HG03354 (cell line): ENCODE data around the gene FUBP3.

ENCODE experiments used
- ATAC-seq: cut with Tn5 transposase; IDR thresholded peaks from one replicate; pipeline ENCODE4 v1.9.1; 2021; ENCODE audit warnings: mild to moderate bottlenecking; ENCODE audit not compliant: unreplicated experiment, poor library complexity, severe bottlenecking

Gene FUBP3

DNA sequence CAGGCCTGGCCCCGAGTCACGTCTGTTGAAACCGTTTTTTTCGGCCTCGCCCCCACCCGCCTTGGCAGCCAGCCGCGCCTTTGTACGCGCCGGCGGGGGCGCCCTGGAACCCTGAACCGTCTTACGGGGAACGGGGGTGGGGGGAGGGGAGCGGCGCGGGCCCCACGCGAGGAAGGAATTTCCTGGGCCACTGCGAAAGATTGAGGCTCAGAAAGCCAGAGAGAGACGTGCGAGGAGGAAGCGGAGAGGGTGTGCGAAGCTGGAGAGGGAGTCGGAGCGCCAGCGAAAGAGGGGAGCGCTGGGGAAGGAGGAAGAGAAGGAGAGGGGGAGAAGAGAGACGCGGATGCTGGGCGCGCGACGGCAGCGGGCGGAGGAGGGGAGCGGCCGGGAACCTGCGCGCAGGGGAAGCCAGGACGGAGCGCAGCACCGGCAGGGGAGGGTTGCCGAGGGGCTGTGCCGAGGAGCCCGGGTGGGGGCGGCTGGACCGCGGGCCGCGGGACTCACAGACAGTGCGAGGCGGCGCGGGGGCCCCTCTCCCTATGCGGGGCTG, 80.4 kb downstream of the FUBP3 start:
- no peak for ATAC-seq

GRCh38 chr9:130660326-130660682, 80.9 kb downstream of the FUBP3 start:
- ATAC-seq: no peak

DNA sequence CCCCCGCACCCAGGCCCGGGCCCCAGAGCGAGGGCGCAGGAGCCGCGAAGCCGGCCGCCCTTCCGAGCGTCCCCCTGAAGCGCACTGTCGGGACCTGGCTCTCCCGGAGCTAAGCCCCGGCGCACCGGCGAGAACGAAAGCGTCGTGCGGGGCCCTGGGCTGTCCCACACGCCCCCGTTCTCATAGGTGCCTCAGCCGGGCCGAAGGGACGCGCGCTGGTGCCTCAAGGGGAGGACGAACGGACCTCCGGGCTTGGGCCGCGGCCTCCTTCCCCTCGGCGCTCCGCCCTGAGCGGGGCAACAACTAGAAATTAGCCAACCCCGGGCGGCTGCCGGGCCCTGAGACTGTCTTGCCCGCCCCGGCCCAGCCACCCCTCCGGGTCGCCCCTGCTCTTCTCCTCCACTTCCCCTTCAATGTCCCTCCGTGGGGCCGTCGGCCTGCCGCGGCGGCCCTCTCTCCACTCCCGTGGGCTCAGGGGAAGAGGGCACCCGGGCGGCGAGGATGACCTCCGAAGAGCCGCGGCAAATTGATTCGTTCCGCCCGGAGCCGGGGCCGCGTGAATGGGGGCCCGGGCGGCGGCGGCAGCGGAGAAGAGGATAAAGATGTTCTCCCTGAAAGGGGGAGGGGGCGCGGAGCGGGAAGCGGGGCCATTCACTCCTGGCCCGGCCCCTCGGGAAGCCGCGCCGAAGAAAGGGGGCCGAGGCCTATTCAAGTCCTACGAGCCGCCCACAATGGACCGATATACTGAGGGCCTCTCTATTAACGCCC, 81.5 kb downstream of the FUBP3 start:
- ATAC-seq: no peak

DNA sequence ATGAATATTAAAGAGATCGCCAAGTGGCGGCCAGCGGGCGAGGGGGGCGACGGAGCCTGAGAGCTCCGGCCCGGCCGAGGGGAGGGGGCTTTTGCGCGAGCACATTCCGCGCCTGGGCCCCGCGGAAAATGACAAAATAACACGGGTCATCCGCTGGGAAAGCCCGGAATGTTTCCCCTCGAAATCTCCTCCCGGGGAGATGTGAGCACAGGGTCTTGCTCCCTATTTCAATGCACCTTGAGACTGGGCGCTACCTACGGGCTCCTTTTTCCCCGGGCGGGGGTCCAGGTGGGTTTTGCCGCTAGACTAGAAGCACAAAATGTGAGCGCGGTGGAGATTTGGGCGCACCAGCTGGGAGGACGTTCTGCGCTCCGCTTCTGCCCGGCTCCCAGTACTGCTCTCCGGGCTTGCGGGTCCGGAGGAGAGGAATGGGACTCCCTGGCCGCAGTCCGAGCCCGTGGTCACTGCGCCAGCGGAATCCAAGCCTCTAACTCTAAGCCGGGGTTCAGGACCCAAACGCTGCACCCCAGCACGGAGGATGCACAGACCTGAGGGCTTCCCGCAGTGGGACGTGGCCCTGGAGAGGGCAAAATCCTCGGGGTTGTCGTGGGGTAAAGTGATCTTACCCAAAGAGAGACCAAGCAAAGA, 82.2 kb downstream of the FUBP3 start:
- no peak for ATAC-seq

DNA sequence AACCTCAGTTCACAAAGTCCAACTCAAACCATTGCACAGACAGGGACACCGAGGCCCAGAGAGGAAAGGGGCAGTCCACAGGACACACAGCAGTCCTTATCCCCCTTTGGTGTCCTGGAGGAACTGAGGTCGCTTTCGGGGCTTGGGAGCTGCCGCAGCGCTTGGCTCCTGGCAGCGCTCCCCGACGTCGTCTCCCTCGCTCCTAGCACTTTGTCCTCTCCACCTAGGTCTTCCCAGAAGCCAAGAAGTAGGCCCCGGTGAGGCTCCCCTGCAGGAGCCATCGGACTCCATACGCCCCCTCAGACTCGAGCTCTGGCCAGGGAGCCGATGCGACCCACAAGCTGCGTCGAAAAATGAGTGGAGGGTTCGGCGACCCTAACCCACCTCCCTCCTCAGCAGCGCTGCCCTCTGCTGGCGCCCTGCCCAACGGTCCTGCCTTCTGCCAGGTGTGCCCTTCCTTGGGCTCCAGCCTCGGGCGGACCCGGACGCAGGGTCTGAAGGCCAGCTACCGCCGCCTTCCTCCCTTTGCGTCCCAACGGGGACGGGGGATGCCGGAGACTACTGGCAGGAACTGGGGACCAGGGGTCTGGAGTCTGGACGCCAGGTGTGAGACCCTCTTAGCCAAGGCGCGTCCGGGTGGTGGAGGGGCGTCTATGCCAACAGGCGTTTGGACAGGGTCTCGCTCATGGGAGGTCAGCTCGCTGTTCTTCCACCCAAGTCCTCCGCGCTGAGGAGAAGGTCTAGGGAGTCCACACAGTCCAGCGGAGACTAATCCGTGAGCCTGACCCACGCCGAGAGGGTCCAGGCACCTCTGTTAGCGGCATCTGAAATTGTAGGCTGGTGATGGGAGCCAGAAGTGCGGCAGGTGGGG, 83.0 kb downstream of the FUBP3 start:
- ATAC-seq: no peak

GRCh38 chr9:130662970-130663257, 83.5 kb downstream of the FUBP3 start:
- ATAC-seq: no peak

- no peak for ATAC-seq
Measured at GRCh38 chr9:130663258-130663976, 84.0 kb downstream of the FUBP3 start.

- no peak for ATAC-seq
Measured at GRCh38 chr9:130663977-130664250, 84.5 kb downstream of the FUBP3 start.

GRCh38 chr9:130664251-130665028, 85.1 kb downstream of the FUBP3 start, which contains the start of gene PRDM12:
TSS of gene PRDM12 (plus strand) at chr9:130664594. CDS start at chr9:130664654, 60 bp downstream.
- no peak for ATAC-seq

GRCh38 chr9:130665029-130665430, 85.7 kb downstream of the FUBP3 start:
- ATAC-seq: no peak

DNA sequence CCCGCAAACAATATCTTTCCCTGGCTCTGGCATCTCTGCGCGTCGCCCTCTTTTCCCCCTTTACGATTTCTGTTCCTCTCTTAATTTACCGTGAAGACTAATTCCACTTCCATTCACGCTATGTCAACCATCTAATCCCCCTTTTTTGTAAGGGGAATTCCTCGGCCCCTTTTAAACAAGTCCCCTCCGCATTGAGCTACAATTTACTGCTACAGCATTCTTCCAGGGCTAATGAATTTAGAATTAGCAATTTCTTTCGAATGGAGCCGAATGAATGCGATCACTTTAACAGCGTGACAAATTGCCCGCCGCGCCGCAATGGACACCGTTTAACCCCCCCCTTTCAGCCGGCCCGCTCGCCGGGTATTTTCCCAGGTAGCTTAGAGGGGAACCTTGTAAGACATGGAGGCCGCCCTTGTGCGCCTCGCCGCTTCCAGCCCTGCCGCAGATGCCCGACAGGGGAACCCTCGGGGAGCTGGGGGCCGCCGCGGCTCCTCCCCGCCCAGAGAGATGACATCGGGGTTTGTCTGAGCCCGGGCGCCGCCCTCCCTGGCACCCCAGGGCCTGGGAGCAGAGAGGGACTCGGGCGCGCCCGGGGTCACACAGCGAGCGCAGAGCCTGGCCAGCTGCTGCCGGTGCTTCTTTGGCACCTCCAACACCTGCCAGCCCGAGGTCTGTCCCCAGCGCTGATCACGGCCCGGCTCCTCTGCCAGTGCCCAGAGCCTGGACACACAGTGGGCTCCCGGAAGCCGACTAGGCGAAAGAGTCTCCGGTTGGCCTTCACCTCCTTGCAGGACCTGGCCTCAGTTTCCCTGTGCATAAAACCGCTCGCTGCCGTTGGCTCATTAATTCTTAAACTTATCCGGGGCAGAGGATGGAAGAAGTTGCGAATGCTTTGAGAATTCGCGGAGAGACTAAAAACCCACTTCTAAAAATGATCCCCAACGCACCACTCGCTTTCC, 86.3 kb downstream of the FUBP3 start:
- no peak for ATAC-seq

GRCh38 chr9:130666393-130667119, 87.2 kb downstream of the FUBP3 start:
- no peak for ATAC-seq

- ATAC-seq: no peak
Measured at GRCh38 chr9:130667120-130667435, 87.7 kb downstream of the FUBP3 start.

- ATAC-seq: no peak
Measured at GRCh38 chr9:130668196-130668595, 88.8 kb downstream of the FUBP3 start.

DNA sequence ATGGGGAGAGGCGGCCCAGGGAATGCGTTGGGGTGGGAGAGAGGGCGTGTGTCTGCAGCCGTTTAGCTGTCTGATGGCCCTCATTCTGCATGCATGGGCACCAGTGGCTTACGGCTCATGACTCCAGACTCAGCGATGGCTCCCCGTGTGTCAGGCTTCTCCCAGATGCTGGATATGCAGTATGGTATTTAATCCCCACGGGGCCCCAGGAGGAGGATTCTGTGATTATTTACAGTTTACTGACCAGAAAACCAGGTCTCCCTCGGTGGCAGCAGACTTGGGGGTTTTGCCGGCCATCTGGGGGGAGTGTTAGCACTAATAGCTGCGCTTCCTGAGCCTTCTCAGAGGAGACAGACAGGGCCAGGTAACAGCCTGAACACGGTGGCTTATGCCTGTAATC, 89.3 kb downstream of the FUBP3 start:
- no peak for ATAC-seq

- no peak for ATAC-seq
Measured at GRCh38 chr9:130669965-130670364, 90.6 kb downstream of the FUBP3 start.

DNA sequence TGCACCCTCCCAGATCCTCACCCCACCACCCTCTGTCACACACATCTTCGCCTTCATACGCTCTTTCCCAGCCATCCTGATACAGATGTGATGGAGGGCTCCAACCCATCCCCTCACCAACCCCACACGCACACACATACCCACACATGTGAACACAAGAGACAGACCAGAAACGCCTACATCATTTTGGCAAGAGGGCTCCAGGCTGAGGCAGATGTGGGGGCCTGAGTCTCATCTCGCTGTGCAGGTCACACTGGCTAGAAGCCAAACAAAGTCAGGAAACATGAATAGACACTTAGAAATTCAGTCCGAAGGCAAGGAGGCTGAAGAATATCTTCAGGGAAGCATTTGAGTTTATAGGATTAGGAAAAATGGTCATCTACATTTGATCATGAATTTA, 91.3 kb downstream of the FUBP3 start:
- ATAC-seq: no peak

DNA sequence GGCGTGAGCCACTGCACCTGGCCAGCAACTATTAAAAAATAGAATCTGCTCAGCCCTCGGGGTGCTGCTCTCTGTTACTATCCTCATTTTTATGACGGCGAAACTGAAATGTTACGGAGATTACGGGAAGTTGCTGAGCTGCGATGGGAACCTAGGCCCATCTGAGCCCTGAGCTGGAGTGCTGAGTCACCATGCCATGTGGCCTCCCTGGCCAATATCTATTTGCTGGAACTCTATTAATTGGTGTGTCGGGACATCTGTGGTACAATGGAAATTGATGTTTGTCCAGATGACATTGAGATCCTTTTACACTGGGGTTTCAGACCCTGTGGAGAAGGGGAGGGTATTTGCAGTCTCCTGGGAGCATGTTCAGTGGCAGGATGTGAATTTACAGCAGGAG, 93.1 kb downstream of the FUBP3 start:
- no peak for ATAC-seq
